ENCODE results near the gene CLTCL1. TPM values are rescaled to one million over a fixed set of nuclear protein-coding genes. Genes with fewer than 3 reads are reported as not detected.

The CLTCL1 gene
- total RNA-seq, 1 experiment from 2014 or later, result 12.9 TPM

GRCh38 chr22:19235874-19236273 is 55.6 kb downstream of the CLTCL1 start:
- Histone ChIP-seq H3K36me3 (ENCODE audit: insufficient read depth, low read length) (no peaks in the 10 kb centered on the region), H3K9me3 (ENCODE audit: low read length) (no peaks in the 10 kb centered on the region), H3K4me3 (ENCODE audit: low read length) (no peak overlapping the region), H2AFZ (ENCODE audit: low read length) (no peak overlapping the region), H3K27ac (ENCODE audit: low read length) (no peak overlapping the region), H3K79me2 (ENCODE audit: low read length) (no peaks in the 10 kb centered on the region), H3K4me1 (ENCODE audit: low read length) (no peaks in the 10 kb centered on the region), H4K20me1 (ENCODE audit: insufficient read depth, low read depth, low read length) (no peaks in the 10 kb centered on the region), H3K4me2 (ENCODE audit: low read depth, low read length, poor library complexity, severe bottlenecking) (no peak overlapping the region), H3K9me2 (replicated peaks; ENCODE audit: insufficient read depth, low read length) (no peaks in the 10 kb centered on the region), H3K27me3 (ENCODE audit: low read length) (no peaks in the 10 kb centered on the region), H3K9ac (ENCODE audit: low read length) (no peak overlapping the region)
- DNase-seq, result no peak

- no peaks in the 10 kb centered on the region for H3K9me3 ChIP-seq (ENCODE audit: low read length)
- H3K79me2 ChIP-seq (ENCODE audit: low read length), result no peaks in the 10 kb centered on the region
- no peaks in the 10 kb centered on the region for H3K4me1 ChIP-seq (ENCODE audit: low read length)
- H3K9ac ChIP-seq (ENCODE audit: low read length), result no peak overlapping the region
- no peak overlapping the region for H3K27ac ChIP-seq (ENCODE audit: low read length)
- no peaks in the 10 kb centered on the region for H3K27me3 ChIP-seq (ENCODE audit: low read length)
- no peaks in the 10 kb centered on the region for H4K20me1 ChIP-seq (ENCODE audit: insufficient read depth, low read depth, low read length)
- no peak for DNase-seq
- no peak overlapping the region for H2AFZ ChIP-seq (ENCODE audit: low read length)
- H3K9me2 ChIP-seq (replicated peaks; ENCODE audit: insufficient read depth, low read length), result no peaks in the 10 kb centered on the region
- no peaks in the 10 kb centered on the region for H3K36me3 ChIP-seq (ENCODE audit: insufficient read depth, low read length)
- no peak overlapping the region for H3K4me3 ChIP-seq (ENCODE audit: low read length)
- no peak overlapping the region for H3K4me2 ChIP-seq (ENCODE audit: low read depth, low read length, poor library complexity, severe bottlenecking)
These were observed 57.2 kb downstream of the CLTCL1 start for GRCh38 chr22:19234126-19234896.

- Histone ChIP-seq H3K9me3 (ENCODE audit: low read length) (no peaks in the 10 kb centered on the region), H3K9ac (ENCODE audit: low read length) (no peak overlapping the region), H3K79me2 (ENCODE audit: low read length) (no peaks in the 10 kb centered on the region), H3K27me3 (ENCODE audit: low read length) (no peaks in the 10 kb centered on the region), H2AFZ (ENCODE audit: low read length) (no peak overlapping the region), H3K4me1 (ENCODE audit: low read length) (no peaks in the 10 kb centered on the region), H3K4me2 (ENCODE audit: low read depth, low read length, poor library complexity, severe bottlenecking) (no peak overlapping the region), H3K27ac (ENCODE audit: low read length) (no peak overlapping the region), H4K20me1 (ENCODE audit: insufficient read depth, low read depth, low read length) (no peaks in the 10 kb centered on the region), H3K36me3 (ENCODE audit: insufficient read depth, low read length) (no peaks in the 10 kb centered on the region), H3K9me2 (replicated peaks; ENCODE audit: insufficient read depth, low read length) (no peaks in the 10 kb centered on the region), H3K4me3 (ENCODE audit: low read length) (no peak overlapping the region)
- DNase-seq, result no peak
These were observed 58.3 kb downstream of the CLTCL1 start for GRCh38 chr22:19233189-19233661.

GRCh38 chr22:19232623-19233022 is 58.9 kb downstream of the CLTCL1 start:
- H3K9me3 ChIP-seq (ENCODE audit: low read length), result no peaks in the 10 kb centered on the region
- H3K4me1 ChIP-seq (ENCODE audit: low read length), result no peaks in the 10 kb centered on the region
- no peaks in the 10 kb centered on the region for H3K27me3 ChIP-seq (ENCODE audit: low read length)
- H3K79me2 ChIP-seq (ENCODE audit: low read length), result no peaks in the 10 kb centered on the region
- no peaks in the 10 kb centered on the region for H3K9me2 ChIP-seq (replicated peaks; ENCODE audit: insufficient read depth, low read length)
- H3K9ac ChIP-seq (ENCODE audit: low read length), result no peak overlapping the region
- H3K36me3 ChIP-seq (ENCODE audit: insufficient read depth, low read length), result no peaks in the 10 kb centered on the region
- no peak overlapping the region for H3K27ac ChIP-seq (ENCODE audit: low read length)
- H3K4me2 ChIP-seq (ENCODE audit: low read depth, low read length, poor library complexity, severe bottlenecking), result no peak overlapping the region
- no peaks in the 10 kb centered on the region for H4K20me1 ChIP-seq (ENCODE audit: insufficient read depth, low read depth, low read length)
- H3K4me3 ChIP-seq (ENCODE audit: low read length), result no peak overlapping the region
- no peak overlapping the region for H2AFZ ChIP-seq (ENCODE audit: low read length)
- DNase-seq, result no peak

- no peaks in the 10 kb centered on the region for H3K27me3 ChIP-seq (ENCODE audit: low read length)
- no peaks in the 10 kb centered on the region for H3K9me3 ChIP-seq (ENCODE audit: low read length)
- H3K36me3 ChIP-seq (ENCODE audit: insufficient read depth, low read length), result no peaks in the 10 kb centered on the region
- H4K20me1 ChIP-seq (ENCODE audit: insufficient read depth, low read depth, low read length), result no peaks in the 10 kb centered on the region
- H3K4me3 ChIP-seq (ENCODE audit: low read length), result no peak overlapping the region
- no peak overlapping the region for H2AFZ ChIP-seq (ENCODE audit: low read length)
- no peak overlapping the region for H3K9ac ChIP-seq (ENCODE audit: low read length)
- H3K4me1 ChIP-seq (ENCODE audit: low read length), result no peaks in the 10 kb centered on the region
- H3K79me2 ChIP-seq (ENCODE audit: low read length), result no peaks in the 10 kb centered on the region
- no peaks in the 10 kb centered on the region for H3K9me2 ChIP-seq (replicated peaks; ENCODE audit: insufficient read depth, low read length)
- DNase-seq, result no peak
- H3K4me2 ChIP-seq (ENCODE audit: low read depth, low read length, poor library complexity, severe bottlenecking), result no peak overlapping the region
- H3K27ac ChIP-seq (ENCODE audit: low read length), result no peak overlapping the region
These were observed 59.5 kb downstream of the CLTCL1 start for GRCh38 chr22:19231986-19232385.

GRCh38 chr22:19229600-19229999 is 61.9 kb downstream of the CLTCL1 start:
- no peaks in the 10 kb centered on the region for H3K4me1 ChIP-seq (ENCODE audit: low read length)
- no peaks in the 10 kb centered on the region for H4K20me1 ChIP-seq (ENCODE audit: insufficient read depth, low read depth, low read length)
- no peaks in the 10 kb centered on the region for H3K27me3 ChIP-seq (ENCODE audit: low read length)
- H3K9me3 ChIP-seq (ENCODE audit: low read length), result no peaks in the 10 kb centered on the region
- no peak overlapping the region for H2AFZ ChIP-seq (ENCODE audit: low read length)
- no peaks in the 10 kb centered on the region for H3K79me2 ChIP-seq (ENCODE audit: low read length)
- H3K4me3 ChIP-seq (ENCODE audit: low read length), result no peak overlapping the region
- H3K27ac ChIP-seq (ENCODE audit: low read length), result no peak overlapping the region
- H3K9ac ChIP-seq (ENCODE audit: low read length), result no peak overlapping the region
- H3K9me2 ChIP-seq (replicated peaks; ENCODE audit: insufficient read depth, low read length), result no peaks in the 10 kb centered on the region
- H3K36me3 ChIP-seq (ENCODE audit: insufficient read depth, low read length), result no peaks in the 10 kb centered on the region
- no peak overlapping the region for H3K4me2 ChIP-seq (ENCODE audit: low read depth, low read length, poor library complexity, severe bottlenecking)
- DNase-seq, result no peak

GRCh38 chr22:19228179-19228578 is 63.3 kb downstream of the CLTCL1 start:
- Histone ChIP-seq H3K4me2 (ENCODE audit: low read depth, low read length, poor library complexity, severe bottlenecking) (no peak overlapping the region), H3K4me1 (ENCODE audit: low read length) (no peaks in the 10 kb centered on the region), H4K20me1 (ENCODE audit: insufficient read depth, low read depth, low read length) (no peaks in the 10 kb centered on the region)

GRCh38 chr22:19226428-19226827 is 65.1 kb downstream of the CLTCL1 start:
- H3K9ac ChIP-seq (ENCODE audit: low read length), result no peak overlapping the region

More at GRCh38 chr22:19228179-19228578, 63.3 kb downstream of the CLTCL1 start:
- Histone ChIP-seq H3K27ac (ENCODE audit: low read length) (no peak overlapping the region), H3K9ac (ENCODE audit: low read length) (no peak overlapping the region), H3K9me3 (ENCODE audit: low read length) (no peaks in the 10 kb centered on the region), H3K27me3 (ENCODE audit: low read length) (no peaks in the 10 kb centered on the region), H2AFZ (ENCODE audit: low read length) (no peak overlapping the region), H3K9me2 (replicated peaks; ENCODE audit: insufficient read depth, low read length) (no peaks in the 10 kb centered on the region), H3K79me2 (ENCODE audit: low read length) (no peaks in the 10 kb centered on the region), H3K36me3 (ENCODE audit: insufficient read depth, low read length) (no peaks in the 10 kb centered on the region), H3K4me3 (ENCODE audit: low read length) (no peak overlapping the region)
- DNase-seq, result no peak

More at GRCh38 chr22:19226428-19226827, 65.1 kb downstream of the CLTCL1 start:
- Histone ChIP-seq H3K79me2 (ENCODE audit: low read length) (no peaks in the 10 kb centered on the region), H4K20me1 (ENCODE audit: insufficient read depth, low read depth, low read length) (no peaks in the 10 kb centered on the region), H2AFZ (ENCODE audit: low read length) (no peak overlapping the region), H3K4me1 (ENCODE audit: low read length) (no peaks in the 10 kb centered on the region), H3K4me3 (ENCODE audit: low read length) (no peak overlapping the region), H3K36me3 (ENCODE audit: insufficient read depth, low read length) (no peaks in the 10 kb centered on the region), H3K9me2 (replicated peaks; ENCODE audit: insufficient read depth, low read length) (no peaks in the 10 kb centered on the region), H3K27ac (ENCODE audit: low read length) (no peak overlapping the region), H3K9me3 (ENCODE audit: low read length) (no peaks in the 10 kb centered on the region), H3K27me3 (ENCODE audit: low read length) (no peaks in the 10 kb centered on the region), H3K4me2 (ENCODE audit: low read depth, low read length, poor library complexity, severe bottlenecking) (no peak overlapping the region)
- no peak for DNase-seq
